WI38 (cell line): Measurements from ENCODE around the gene PCDHB11.
A peak's percentile ranks its signal among the peaks of the same experiment; 100 is the strongest.
"Not testable (repeated sequence)": the region's sequence is repeated elsewhere in the genome, so short reads cannot be mapped to it uniquely, and the experiment has no call there.

Experiments used
- H3K4me3 ChIP-seq: 2 replicates; pipeline ENCODE4 v1.5.1; 2011; ENCODE audit warnings: low read depth, mild to moderate bottlenecking, control low read depth, low read length
- CTCF ChIP-seq: IDR thresholded peaks from 2 replicates; pipeline ENCODE4 v1.5.1; 2012; ENCODE audit warnings: low read depth, mild to moderate bottlenecking, control low read depth, low read length

Gene PCDHB11

GRCh38 chr5:141241496-141241895 lies 42.1 kb downstream of the PCDHB11 start:
- TF ChIP-seq CTCF: no peak
- H3K4me3 ChIP-seq: no peak overlapping the region

GRCh38 chr5:141245250-141245717 lies 45.9 kb downstream of the PCDHB11 start, which contains the start of gene PCDHB15:
Gene PCDHB15, plus strand, starts transcription at chr5:141245395. Its CDS starts 184 bp downstream, at chr5:141245579.
- TF ChIP-seq CTCF: no peak
- peak within 1 kb of the TSS; percentile 48 for H3K4me3 ChIP-seq

- not testable (repeated sequence) for H3K4me3 ChIP-seq
Observed at GRCh38 chr5:141246971-141247370, 47.5 kb downstream of the PCDHB11 start.

GRCh38 chr5:141247434-141247833 lies 48.0 kb downstream of the PCDHB11 start:
- H3K4me3 ChIP-seq: not testable (repeated sequence)

GRCh38 chr5:141250576-141250975 lies 51.1 kb downstream of the PCDHB11 start:
- H3K4me3 ChIP-seq: no peak overlapping the region
- TF ChIP-seq CTCF: no peak
